Stimulated activated CD4-positive, alpha-beta T cell treated with anti-CD3 and anti-CD28 coated beads, Interleukin-4, amount 100 ng/mL, for 1 hour (primary cell): ENCODE measurements around the gene RASSF1.
"Not testable (repeated sequence)": the region's sequence is repeated elsewhere in the genome, so short reads cannot be mapped to it uniquely, and the experiment has no call there.

ENCODE experiments used
- DNase-seq: peaks from one replicate; pipeline ENCODE4 v3.0.0-alpha.2; 2020

Gene RASSF1

DNA sequence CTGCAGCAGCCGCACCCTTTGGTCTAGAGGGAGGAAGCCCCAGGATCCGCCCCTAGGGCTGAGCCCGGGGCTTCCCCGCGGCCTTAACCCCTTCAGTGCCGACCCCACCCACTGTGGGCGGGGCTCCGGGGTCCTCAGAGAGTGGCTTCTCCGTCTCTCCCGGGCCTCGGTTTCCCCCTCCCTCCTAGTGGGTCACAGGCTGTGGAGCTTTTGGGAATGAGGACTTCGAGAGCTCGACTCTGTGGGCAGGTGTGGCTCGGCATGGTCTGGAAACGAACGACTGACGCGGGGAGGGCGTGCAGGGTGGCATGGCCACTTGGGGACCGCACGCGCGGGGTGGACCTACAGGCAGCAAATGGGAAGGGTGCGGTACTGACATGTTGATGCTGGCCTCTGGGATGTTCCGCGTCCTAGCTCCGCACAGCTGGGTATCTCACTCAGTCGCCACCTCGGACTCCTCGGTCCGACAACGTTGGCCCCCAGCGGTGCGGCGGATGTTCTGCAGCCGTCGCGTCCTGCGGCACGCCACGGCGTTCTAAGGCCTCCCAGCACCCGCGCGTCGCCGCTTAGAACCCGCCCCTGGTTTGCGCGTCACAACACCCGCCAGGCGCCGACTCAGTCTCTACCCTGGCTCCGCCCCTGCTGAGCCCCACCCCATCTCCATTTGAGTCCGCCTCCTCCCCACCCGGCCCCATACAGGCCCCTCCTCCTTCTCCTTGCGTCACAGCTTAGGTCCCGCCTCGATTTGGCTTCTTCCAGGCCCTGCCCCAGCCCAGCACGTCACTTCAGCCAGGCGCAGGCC lies 41.6 kb downstream of the RASSF1 start, which contains the start of the genes HYAL3 and NAA80:
Gene HYAL3, minus strand, starts transcription at position 570 of the 802 bp plus-strand sequence. CDS start 3,803 bp downstream, outside the sequence.
Gene NAA80, minus strand, starts transcription at position 570 of the 802 bp plus-strand sequence. CDS start 1,942 bp downstream, outside the sequence.
- DNase-seq: peak; percentile 98

DNA sequence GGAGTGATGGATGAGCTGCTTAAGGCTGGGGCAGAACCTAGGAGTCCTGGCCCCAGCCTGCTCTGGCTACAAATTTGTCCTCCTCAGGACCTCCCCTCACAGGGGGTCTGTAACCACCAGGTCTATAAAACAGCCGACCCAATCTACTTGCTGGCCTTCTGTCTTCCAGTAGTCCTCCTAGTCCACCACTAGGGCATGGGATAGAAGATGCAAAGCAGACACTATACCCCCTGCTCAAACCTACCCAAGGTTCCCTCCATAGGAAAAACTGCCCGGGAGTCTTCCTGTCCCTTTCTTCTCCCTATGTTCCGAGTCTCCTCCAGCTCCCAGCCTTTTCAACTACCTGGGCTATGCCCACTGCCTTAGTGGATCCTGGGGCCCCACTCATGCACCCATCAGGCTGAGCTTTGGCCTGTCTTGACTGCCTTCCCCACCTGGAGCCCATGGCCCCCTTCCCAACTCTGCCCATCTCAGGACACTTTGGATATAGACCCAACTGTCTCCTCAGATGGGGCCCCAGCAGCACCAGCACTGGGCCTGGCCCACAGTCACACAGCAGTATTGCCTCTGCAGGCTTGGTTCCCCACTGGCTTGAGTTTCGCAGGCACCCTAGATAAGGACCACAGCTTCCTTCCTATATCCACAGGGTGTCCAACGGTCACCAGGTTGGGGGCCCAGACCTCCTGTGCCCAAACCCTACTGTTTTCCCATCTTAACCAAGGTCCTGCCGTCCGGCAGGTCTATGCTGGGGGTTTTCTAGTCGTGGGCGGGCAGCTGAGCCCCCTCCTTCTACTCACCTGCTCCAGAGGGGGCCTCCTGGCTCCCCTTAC lies 42.5 kb downstream of the RASSF1 start:
- no peak for DNase-seq

DNA sequence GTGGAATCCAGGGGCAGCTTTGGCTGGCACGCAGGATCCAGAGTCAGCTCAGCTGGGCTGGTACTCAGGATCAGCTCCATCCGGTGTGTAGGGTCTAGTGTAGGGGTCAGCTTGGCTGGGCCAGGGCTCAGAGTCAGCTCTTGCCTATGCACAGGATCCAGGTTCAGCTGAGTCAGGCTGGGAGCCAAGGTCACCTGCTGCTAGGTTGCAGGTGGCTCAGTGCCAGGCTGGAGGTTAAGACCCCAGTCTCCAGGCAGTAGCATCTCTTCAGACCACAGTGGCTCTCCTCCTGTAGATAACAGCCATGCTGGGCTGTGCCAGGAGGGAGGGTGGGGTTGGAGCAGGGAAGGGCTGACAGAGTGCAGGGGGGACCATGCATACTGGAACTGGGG lies 43.3 kb downstream of the RASSF1 start:
- no peak for DNase-seq

DNA sequence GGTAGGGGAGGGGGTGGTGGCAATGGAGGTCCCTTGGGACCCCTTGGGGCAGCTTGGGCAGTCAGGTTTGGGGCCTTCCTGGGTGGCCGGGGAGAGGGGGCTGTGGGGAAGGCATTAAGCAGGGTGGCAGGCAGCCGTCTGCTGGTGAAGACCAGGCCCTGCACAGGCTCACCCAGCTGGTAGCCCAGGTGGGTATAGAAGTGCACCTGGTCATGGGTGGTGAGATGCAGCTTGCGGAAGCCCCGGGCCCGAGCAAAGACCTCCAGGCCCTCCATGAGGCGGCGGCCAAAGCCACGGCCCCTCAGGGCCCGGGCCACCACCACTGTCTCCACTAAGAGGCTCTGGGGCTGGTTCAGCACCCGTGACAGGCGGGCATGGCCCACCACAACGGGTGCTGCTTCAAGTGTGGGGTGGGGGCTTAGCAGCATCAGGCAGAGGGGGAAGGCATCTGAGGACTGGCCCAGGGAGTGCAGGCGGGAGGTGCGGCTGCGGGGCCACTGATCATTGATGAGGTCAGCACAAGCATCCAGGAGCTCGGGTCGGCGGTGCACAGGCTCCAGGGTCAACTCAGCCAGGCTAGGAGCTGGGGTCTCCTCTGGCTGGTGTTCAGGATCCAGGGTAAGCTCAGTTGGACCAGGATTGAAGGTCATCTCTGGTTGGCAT lies 43.8 kb downstream of the RASSF1 start:
- no peak for DNase-seq

DNA sequence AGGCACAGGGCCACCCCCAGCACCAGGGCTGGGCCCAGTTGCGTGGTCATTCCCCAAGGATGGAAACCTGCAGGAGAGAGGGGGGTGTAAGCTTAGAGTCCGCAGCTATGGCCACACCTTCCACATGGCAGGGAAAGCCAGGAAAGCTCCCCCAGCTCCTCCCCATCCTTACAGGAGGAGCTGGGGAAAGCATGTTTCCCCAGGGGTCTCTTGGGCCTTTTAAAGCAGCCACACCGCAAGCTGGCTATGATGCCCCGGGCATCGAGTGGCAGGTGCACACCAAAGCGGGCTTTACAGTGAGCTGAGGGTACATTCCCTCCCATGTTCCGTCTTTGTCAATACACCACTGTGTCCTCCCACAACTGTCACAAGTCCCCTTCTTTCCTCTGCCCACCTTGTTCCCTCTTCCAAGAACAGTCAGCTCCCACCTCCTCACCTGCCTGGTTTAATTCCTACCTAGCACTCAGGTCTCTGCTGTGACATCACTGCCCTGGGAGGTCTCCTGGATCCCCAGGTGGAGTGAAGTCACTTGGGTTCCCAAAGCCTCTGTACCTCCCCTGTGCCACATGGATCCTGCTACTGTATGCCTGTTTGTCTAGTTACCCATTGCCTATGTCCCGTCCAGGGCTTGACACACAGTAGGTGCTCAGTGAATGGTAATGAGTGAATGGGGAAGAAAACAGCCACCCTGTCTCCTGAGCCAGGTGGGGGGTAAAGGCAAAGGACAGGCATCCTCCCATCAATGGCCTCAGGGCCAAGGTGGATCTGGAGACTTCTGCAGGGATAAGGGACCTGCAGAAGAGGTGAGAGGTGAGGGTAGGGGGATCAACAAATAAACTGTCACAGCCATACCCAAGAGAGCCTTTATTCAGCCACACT lies 44.8 kb downstream of the RASSF1 start:
- no peak for DNase-seq

DNA sequence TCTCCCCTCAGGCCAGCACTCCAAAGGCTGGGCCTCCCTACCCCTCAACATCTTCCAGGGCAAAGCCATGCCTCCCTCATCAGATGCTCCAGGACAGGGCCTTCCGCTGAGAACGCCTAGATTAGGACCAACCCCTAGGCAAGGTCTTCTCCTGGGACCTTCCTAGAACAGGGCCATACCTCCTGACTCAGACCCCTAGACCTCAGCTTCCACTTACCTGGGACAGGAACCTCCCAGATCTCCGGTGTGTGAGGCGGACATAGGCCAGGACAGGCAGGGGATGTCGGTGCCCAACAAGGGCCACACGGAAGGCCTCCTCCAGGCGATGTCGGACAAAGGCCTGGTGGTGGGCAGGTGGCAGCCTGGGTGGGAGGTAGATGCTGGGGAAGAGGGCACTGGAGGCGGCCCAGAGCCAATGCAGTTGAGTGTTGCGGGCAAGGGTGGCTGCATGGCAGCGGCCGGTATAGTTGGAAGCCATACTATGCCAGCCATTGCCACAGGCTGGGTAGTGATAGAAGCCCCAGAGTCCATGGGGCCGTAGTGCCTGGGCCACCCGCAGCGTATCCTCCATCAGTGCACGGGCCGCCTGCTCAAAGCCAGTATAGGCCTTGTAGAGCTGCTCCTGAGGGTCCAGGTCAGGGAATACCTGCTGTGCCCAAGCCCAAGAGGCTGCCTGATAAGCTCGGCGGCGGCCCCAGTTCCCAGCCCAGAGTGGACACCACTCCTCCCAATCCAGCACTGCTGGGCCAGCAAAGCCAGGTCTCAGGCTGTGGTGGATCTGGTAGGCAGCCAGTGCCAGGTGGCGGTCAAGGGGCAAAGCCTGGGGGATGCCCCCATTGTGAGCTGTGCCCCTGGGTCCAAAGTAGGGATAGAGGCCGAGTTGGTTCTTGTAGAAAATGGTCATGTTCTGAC lies 45.9 kb downstream of the RASSF1 start:
- DNase-seq: no peak

DNA sequence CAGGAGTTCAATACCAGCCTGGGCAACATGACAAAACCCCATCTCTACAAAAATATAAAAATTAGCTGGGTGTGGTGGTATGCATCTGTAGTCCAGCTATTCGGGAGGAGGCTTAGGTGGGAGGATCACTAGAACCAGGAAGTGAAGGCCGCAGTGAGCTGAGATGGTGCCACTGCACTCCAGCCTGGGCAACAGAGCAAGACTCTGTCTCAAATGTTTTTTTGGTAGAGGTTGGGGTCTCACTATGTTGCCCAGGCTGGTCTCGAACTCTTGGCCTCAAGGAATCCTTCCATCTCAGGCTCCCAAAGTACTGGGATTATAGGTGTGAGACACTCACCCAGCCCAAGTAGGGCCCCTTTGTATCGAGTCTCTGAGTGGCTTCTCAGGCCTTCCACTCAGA lies 46.5 kb downstream of the RASSF1 start:
- DNase-seq: no peak

DNA sequence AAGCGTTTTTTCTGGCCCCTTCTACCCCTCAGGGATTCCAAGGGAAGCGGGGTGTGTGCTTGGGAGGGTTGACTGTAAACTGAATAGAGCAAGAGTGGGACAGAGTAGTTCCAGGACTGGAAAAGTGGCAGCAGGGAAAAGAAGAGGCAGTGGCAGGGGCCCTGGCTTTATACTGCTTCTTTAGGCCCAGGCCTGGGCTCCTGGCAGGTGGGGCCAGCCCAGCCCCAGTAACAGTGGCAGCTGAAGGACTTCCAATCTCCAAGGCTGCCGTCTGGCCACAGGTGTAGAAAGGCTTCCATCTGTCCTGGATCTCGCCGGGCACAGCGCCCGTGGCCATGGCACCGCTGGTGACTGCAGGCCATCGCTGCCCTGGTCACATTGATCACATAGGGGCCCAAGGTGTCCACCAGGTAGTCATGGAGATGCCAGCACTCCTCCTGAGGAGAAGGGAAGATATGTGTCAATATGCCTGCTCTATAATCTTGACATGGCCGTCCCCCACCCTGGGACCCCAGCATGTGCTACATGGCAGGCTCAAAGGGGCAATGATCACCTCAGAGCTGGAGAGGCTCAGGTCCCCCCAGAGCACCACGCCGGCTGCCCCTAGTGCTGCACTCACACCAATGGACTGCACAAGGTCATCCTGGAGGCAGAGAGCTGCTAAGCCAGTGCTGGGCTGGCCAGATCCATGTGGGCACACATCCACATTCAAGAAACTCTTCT lies 47.4 kb downstream of the RASSF1 start:
- DNase-seq: no peak

DNA sequence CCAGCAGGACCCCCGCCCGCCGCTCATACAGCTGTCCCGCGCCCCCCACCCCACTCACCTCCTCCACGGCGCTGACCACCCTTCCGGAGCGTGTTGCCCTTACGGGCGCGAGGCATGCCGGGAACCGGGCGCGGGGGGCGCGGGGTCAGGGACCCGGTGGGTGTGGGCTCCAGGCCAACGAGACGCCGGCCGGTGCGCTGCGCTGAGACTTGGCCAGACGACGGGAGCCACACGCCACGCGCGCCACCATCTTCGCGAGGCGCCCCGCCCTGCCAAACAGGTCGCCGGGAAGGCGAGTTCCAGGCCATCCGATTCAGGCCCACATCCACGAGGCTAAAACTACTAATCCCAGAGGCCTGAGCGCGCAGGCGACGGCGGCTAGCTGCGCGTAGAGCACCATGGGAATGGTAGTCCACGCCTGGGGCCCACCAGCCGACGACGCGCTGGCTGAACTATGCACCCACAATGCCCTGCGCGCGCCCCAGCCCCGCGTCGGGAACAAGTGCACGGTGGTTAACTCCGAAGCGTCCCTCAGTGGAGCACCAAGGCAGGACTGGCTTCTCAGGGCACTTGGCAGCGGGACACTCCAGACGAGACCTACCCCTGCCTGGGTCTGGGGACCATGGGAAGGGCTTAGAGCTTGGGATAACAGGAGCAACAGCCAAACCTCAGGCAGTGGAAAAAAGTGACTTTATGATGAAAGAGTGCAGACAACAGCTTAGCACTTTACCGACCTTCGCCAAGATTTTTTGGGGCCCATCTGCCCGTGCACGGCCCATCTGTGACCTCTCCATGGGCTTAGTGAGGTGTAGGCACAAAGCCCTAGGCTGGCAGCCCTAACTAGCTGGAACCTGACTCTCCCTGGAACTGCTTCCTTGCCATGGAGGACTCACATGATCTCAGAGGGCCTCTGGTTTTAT lies 48.2 kb downstream of the RASSF1 start, which contains the start of gene IFRD2:
Gene IFRD2, minus strand, starts transcription at position 271 of the 920 bp plus-strand sequence. Its CDS starts 155 bp downstream, at position 116.
- DNase-seq: peak; percentile 94

DNA sequence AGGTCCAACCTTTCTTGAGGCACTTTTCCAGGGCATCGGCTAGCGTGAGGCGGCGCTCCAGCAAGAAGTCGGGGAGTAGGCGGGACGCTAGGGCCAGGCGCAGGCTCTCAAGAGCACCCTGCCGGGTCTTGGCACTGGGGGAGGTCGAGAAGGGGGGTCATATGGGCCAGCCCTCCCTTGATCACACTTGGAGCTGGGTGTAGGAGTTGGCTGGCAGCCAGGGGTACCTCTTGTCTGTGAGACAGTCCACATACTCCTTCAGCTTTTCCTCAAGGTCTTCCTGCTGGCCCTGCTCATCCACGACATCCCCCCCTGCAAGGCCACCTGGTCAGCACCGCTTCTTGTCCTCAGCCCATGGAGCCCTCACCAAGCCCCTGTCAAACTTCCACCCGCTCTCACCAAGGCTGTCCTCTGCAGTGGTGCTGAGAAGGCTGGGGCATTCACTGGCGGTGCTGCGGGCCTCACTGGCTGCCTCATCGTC lies 50.4 kb downstream of the RASSF1 start:
- no peak for DNase-seq

DNA sequence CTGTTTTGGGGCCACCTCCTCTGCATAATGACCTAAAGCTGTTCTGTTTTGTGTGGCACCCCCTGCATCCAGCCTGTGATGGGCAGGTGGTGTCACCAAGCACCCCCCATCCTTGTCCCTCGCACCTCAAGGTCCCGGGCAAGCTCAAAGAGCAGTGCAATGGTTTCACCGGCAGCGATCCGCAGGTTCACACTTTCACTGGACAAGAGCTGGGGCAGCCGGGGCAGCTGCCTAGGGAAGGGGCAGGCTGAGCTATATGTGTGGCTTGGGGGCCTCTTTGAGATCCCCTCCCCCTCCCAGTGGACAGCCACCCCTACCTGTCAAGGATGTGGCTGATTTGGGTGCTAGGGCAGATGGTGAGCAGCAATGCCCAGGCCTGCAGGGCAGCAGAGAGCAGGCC lies 51.5 kb downstream of the RASSF1 start:
- DNase-seq: no peak

DNA sequence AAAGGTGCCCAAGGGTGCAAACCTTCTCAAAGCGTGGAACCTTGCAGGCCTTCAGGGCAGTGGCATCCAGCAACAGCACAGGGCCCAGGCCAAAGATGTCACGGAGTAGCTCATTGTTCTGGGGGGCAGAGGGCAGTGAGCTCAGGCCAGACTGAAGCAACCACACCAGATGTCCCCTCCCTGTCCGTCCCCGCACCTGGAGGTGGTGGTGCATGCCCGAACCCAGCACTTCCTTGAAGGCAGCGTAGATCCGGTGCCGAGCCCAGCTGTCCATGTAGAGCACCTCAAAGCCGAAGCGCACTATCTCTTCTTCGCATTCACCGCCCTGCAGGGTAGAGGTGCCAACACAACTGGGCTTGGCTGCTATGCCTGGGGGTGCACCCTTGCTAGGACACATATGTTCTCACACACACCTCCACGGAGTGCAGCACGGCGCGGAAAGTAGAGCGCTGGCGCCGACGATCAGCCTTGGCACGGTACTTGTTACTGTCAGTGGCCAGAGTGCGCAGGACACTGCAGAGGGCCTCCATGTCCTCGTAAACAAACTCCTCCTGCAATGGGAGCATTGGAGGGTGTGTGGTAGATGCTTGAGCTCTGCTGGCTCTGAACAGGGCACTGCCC lies 52.1 kb downstream of the RASSF1 start:
- no peak for DNase-seq

DNA sequence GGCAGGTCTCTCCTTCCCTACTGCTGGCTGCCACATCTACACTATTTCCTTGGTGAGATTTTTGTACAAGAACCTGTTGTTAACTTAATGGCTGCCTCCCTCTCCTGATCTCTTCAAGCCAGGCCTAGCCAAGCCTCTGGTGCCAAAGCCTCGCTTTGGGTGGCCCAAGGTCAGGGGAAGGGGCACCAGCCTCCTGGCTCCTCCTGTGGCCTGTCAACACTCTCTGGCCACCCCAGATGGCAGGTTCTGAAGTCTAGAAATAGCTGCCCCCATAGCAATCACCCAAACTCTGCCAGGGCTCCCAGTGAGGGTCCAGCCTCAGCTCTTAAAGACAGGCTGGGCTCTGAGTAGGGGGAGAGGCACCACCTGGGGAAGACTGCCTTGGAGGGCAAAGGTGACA lies 53.4 kb downstream of the RASSF1 start:
- no peak for DNase-seq

DNA sequence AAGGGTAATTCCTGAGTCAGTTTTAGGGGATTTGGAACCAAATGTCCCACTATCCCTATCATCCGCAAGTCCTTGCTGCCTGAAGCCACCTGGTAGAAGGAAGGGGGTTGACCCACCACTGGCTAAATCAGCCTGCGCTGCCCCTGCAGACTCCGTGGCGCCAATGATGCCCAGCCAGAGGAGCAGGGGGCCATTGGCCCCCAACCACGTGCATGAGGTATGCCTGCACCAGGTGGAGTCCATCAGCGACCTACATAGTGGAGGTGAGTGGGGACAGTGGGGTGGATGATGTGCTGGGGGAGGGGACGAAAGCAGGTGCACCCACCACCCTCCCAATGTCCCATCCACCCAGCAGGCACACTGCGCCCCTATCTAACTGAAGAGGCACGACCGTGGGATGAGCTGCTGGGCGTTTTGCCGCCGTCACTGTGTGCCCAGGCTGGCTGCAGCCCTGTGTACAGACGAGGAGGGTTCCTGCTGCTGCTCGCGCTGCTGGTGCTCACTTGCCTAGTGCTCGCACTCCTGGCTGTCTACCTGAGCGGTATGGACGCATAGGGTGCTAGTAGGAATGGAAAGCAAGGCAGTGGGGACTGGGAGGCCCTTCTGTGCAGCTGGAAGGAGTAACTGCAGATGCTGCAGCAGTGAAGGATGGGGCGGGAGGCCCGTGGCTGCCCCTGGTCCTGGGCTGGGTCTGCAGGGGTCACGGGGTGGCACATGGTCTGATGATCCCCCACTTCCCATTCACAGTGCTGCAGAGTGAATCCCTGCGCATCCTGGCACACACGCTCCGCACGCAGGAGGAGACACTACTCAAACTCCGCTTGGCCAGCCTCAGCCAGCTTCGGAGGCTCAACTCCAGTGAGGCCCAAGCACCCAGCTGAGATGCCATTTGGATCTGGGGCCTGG lies 54.1 kb downstream of the RASSF1 start:
- DNase-seq: no peak

DNA sequence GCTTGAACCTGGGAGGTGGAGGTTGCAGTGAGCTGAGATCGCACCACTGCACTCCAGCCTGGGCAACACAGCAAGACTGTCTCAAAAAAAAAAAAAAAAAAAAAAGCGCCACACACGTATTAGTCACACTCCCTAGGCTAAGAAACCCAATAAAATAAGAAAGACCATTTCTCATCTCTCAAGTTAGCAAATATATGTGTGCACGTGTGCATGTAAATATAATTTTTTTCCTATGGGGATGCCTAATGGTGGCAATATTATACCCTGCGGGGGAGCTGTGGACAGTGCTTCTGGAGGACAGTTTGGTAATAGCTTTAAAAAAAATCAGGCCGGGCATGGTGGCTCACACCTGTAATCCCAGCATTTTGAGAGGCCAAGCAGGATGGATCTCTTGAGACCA lies 56.5 kb downstream of the RASSF1 start:
- not testable (repeated sequence) for DNase-seq
